DOHH2 (cell line): ENCODE results near the gene IL16.

Experiments used
- EZH2phosphoT487 ChIP-seq: fragments of 200-600 bp; sonication (generic); IDR thresholded peaks from 2 replicates; pipeline ENCODE4 v1.6.1; 2017; ENCODE audit warnings: borderline replicate concordance, mild to moderate bottlenecking, antibody characterized with exemption, low read length, moderate library complexity, mixed read lengths
- TF ChIP-seq, protein P1 (sequence below): fragments of 200-600 bp; sonication (generic); IDR thresholded peaks from one replicate; pipeline ENCODE4 v1.5.1; 2014; ENCODE audit warnings: antibody characterized with exemption, mild to moderate bottlenecking, low read depth, low read length; ENCODE audit not compliant: poor library complexity, severe bottlenecking

DNA sequence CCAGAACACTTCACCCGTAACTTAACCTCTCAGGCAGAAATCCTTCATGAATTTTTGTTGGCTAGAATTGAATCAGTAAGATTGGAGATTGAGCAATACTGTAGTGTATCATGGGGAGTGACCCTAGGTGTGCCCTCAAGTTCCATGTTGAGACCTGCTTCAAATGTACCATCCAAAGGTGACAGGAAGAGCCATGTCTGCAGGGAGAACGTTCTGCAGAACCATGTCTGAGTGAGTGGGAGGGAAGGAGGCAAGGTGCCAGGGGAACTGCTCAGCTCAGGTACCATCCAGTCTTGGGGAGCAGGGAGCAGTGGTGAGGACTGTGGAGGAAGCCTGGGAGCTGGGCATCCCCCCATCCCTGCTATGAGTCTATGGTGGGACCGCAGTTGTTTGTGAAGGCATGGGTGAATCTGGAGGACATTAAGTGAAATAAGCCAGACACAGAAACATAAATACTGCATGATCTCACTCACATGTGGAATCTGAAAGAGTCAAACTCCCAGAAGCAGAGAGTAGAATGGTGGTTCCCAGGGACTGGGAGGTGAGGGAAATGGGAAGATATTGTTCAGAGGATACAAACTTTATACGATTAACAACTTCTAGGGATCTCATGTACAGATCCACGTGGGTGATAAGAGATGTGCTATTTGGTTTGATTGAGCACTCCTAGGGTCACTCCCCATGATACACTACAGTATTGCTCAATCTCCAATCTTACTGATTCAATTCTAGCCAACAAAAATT lies 39.3 kb upstream of the IL16 start:
- TF ChIP-seq, protein P1, sequence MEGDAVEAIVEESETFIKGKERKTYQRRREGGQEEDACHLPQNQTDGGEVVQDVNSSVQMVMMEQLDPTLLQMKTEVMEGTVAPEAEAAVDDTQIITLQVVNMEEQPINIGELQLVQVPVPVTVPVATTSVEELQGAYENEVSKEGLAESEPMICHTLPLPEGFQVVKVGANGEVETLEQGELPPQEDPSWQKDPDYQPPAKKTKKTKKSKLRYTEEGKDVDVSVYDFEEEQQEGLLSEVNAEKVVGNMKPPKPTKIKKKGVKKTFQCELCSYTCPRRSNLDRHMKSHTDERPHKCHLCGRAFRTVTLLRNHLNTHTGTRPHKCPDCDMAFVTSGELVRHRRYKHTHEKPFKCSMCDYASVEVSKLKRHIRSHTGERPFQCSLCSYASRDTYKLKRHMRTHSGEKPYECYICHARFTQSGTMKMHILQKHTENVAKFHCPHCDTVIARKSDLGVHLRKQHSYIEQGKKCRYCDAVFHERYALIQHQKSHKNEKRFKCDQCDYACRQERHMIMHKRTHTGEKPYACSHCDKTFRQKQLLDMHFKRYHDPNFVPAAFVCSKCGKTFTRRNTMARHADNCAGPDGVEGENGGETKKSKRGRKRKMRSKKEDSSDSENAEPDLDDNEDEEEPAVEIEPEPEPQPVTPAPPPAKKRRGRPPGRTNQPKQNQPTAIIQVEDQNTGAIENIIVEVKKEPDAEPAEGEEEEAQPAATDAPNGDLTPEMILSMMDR = no peak
- TF ChIP-seq EZH2phosphoT487 = no peak
